ENCODE measurements around the gene CUX1. TPM values are rescaled to one million over a fixed set of nuclear protein-coding genes. Genes with fewer than 3 reads are reported as not detected.

CUX1 gene
- total and polyA plus RNA-seq, 10 of the 15 experiments (the other 5 are each of a cell fraction or from before 2014, with no cell fraction given) = 6.1 to 48.6 (median 25.9) TPM

DNA sequence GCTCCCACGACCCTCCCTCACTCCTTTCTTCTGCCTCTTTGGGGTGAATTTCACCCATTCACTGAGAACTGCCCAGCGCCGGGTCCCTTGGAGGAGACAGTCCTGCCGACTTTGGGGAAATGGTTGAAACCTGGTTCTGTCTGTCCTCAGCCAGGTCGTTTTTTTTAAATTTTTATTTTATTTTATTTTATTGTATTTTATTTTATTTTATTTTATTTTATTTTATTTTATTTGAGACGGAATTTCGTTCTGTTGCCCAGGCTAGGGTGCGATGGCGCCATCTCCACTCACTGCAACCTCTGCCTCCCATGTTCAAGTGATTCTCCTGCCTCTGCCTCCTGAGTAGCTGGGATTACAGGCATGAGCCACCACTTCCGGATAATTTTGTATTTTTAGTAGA lies 363.3 kb downstream of the CUX1 start:
- FAIRE-seq = no peak
- Histone ChIP-seq H3K9ac (ENCODE audit: control insufficient read depth, insufficient read depth, low read length) (no peak overlapping the region), H3K4me2 (ENCODE audit: control insufficient read depth, insufficient read depth) (no peak overlapping the region), H3K79me2 (ENCODE audit: control insufficient read depth, insufficient read depth, low read length) (no peaks in the 10 kb centered on the region), H3K4me1 (ENCODE audit: control insufficient read depth, insufficient read depth, low read length) (no peaks in the 10 kb centered on the region), H4K20me1 (ENCODE audit: control insufficient read depth, insufficient read depth) (no peaks in the 10 kb centered on the region), H3K27ac (ENCODE audit: control insufficient read depth, insufficient read depth) (no peak overlapping the region), H3K9me3 (replicated peaks; ENCODE audit: control insufficient read depth, insufficient read depth, low read length) (no peaks in the 10 kb centered on the region), H3K36me3 (ENCODE audit: control insufficient read depth in 2 of 2, insufficient read depth in 2 of 2, low read length in 1 of 2) (peaks cover 11 to 13% of the 10 kb centered on the region in 2 experiments; a peak in 3 of 4 replicates), H3K4me3 (no peak overlapping the region), H3K27me3 (replicated peaks in 1 of 2; ENCODE audit: control insufficient read depth in 2 of 2, insufficient read depth in 2 of 2, low read length in 1 of 2) (no peaks in the 10 kb centered on the region), H2AFZ (ENCODE audit: control insufficient read depth, low read depth, low read length) (no peak overlapping the region)
- ChIA-PET POLR2A (no interaction called here), CTCF (no interaction called here), RAD21 (ENCODE audit: unreplicated experiment) (no interaction called here), SMC1A (ENCODE audit: uncharacterized antibody, unreplicated experiment) (interaction anchor here (0.6 kb wide), 1 partner anchor 362 kb away, joined by 4 read pairs; no protein-coding TSS in a partner anchor)
- DNase-seq (ENCODE audit: low read depth, low spot score) = no peak
- no TSS peak for BruUV-seq (replicated peaks)
- intact Hi-C loops (cut with micrococcal nuclease; ENCODE audit: unreplicated experiment) = no loop called here
- whole genome bisulfite sequencing (ENCODE audit: insufficient coverage, insufficient replicate concordance, low lambda C conversion rate, missing lambda C conversion rate) = 74% methylated on average over 10 of the region's 10 CpGs
- in situ Hi-C loops (cut with MboI) = no loop called here
- TF ChIP-seq PAX8 (IDR thresholded peaks at IDR 0.05) (no peak), IKZF1 (conservative IDR thresholded peaks at IDR 0.05) (no peak), NR2F1 (conservative IDR thresholded peaks at IDR 0.05) (no peak), SIX5 (IDR thresholded peaks at IDR 0.05; ENCODE audit: low read depth, low read length, severe bottlenecking) (no peak)
- TF ChIP-seq, protein P1, sequence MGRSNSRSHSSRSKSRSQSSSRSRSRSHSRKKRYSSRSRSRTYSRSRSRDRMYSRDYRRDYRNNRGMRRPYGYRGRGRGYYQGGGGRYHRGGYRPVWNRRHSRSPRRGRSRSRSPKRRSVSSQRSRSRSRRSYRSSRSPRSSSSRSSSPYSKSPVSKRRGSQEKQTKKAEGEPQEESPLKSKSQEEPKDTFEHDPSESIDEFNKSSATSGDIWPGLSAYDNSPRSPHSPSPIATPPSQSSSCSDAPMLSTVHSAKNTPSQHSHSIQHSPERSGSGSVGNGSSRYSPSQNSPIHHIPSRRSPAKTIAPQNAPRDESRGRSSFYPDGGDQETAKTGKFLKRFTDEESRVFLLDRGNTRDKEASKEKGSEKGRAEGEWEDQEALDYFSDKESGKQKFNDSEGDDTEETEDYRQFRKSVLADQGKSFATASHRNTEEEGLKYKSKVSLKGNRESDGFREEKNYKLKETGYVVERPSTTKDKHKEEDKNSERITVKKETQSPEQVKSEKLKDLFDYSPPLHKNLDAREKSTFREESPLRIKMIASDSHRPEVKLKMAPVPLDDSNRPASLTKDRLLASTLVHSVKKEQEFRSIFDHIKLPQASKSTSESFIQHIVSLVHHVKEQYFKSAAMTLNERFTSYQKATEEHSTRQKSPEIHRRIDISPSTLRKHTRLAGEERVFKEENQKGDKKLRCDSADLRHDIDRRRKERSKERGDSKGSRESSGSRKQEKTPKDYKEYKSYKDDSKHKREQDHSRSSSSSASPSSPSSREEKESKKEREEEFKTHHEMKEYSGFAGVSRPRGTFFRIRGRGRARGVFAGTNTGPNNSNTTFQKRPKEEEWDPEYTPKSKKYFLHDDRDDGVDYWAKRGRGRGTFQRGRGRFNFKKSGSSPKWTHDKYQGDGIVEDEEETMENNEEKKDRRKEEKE (IDR thresholded peaks at IDR 0.05) = no peak
- TF ChIP-seq, protein P2, sequence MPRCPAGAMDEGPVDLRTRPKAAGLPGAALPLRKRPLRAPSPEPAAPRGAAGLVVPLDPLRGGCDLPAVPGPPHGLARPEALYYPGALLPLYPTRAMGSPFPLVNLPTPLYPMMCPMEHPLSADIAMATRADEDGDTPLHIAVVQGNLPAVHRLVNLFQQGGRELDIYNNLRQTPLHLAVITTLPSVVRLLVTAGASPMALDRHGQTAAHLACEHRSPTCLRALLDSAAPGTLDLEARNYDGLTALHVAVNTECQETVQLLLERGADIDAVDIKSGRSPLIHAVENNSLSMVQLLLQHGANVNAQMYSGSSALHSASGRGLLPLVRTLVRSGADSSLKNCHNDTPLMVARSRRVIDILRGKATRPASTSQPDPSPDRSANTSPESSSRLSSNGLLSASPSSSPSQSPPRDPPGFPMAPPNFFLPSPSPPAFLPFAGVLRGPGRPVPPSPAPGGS (IDR thresholded peaks at IDR 0.05; ENCODE audit: borderline replicate concordance, insufficient read depth, low read depth, low read length, poor library complexity, severe bottlenecking) = no peak
- TF ChIP-seq, protein P3, sequence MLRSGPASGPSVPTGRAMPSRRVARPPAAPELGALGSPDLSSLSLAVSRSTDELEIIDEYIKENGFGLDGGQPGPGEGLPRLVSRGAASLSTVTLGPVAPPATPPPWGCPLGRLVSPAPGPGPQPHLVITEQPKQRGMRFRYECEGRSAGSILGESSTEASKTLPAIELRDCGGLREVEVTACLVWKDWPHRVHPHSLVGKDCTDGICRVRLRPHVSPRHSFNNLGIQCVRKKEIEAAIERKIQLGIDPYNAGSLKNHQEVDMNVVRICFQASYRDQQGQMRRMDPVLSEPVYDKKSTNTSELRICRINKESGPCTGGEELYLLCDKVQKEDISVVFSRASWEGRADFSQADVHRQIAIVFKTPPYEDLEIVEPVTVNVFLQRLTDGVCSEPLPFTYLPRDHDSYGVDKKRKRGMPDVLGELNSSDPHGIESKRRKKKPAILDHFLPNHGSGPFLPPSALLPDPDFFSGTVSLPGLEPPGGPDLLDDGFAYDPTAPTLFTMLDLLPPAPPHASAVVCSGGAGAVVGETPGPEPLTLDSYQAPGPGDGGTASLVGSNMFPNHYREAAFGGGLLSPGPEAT (IDR thresholded peaks at IDR 0.05; ENCODE audit: low read depth) = no peak
- no peak for ATAC-seq
